Activated CD8-positive, alpha-beta T cell treated with anti-CD3 and anti-CD28 coated beads, Interleukin-2, amount 10 ng/mL, durations not matched to agents 7 days and 5 days (primary cell): ENCODE measurements around the gene KMT2B. TPM values are rescaled to one million over a fixed set of nuclear protein-coding genes. Genes with fewer than 3 reads are reported as not detected.

Experiments used
- ATAC-seq: fragments of 150-1000 bp; cut with Tn5 transposase; one replicate; pipeline ENCODE4 v1.10.0; 2021; ENCODE audit warnings: moderate library complexity
- CTCF ChIA-PET: fragments of 350-600 bp; sonication (Branson Sonifier 250); formaldehyde crosslinking; loops from one replicate; lab custom pipeline; 2021; ENCODE audit warnings: antibody characterized with exemption; lab: Charles Lee
- POLR2A ChIA-PET: fragments of 350-600 bp; sonication (Branson Sonifier 250); formaldehyde crosslinking; loops from one replicate; lab custom pipeline; 2021; ENCODE audit warnings: antibody characterized with exemption; lab: Charles Lee
- DNase-seq: peaks from one replicate; pipeline ENCODE4 v3.0.0-alpha.2; 2020
- H3K27ac Mint-ChIP-seq: one replicate; pipeline ENCODE4 v1.8.0; 2021; ENCODE audit warnings: mild to moderate bottlenecking, mixed read lengths
- H3K27me3 Mint-ChIP-seq: one replicate; pipeline ENCODE4 v1.8.0; 2021; ENCODE audit warnings: low read depth, mixed read lengths
- H3K36me3 Mint-ChIP-seq: one replicate; pipeline ENCODE4 v1.8.0; 2021; ENCODE audit warnings: low read depth, mixed read lengths
- H3K4me1 Mint-ChIP-seq: one replicate; pipeline ENCODE4 v1.8.0; 2021; ENCODE audit warnings: low read depth, mixed read lengths
- H3K4me3 Mint-ChIP-seq: one replicate; pipeline ENCODE4 v1.8.0; 2021; ENCODE audit warnings: mild to moderate bottlenecking, mixed read lengths
- H3K9me3 Mint-ChIP-seq: one replicate; pipeline ENCODE4 v1.8.0; 2022; ENCODE audit warnings: mixed read lengths; ENCODE audit not compliant: insufficient read depth
- total RNA-seq, 2 experiments: library from RNA; stranded (reverse); gene quantifications; one replicate each; pipeline ENCODE4 v1.2.3, GENCODE V29; 2021

Gene KMT2B
- total RNA-seq, 2 experiments from 2014 or later, result 58.0 to 64.3 TPM

- ATAC-seq, result no peak
- no peaks in the 10 kb centered on the region for H3K27me3 Mint-ChIP-seq
- POLR2A ChIA-PET, result interaction anchor here (0.6 to 0.8 kb wide), 2 partner anchors 14 to 41 kb away, joined by 3 read pairs; partner anchors contain the start of genes PSENEN and U2AF1L4
- no peak overlapping the region for H3K4me3 Mint-ChIP-seq
- DNase-seq, result no peak
- CTCF ChIA-PET, result no interaction called here
- no peaks in the 10 kb centered on the region for H3K4me1 Mint-ChIP-seq
- no peak overlapping the region for H3K27ac Mint-ChIP-seq
- no peaks in the 10 kb centered on the region for H3K9me3 Mint-ChIP-seq
- peaks cover 11% of the 10 kb centered on the region for H3K36me3 Mint-ChIP-seq
Observed at GRCh38 chr19:35786299-35787160, 68.7 kb downstream of the KMT2B start.

- DNase-seq (no peak), ATAC-seq (no peak)
- ChIA-PET POLR2A (no interaction called here), CTCF (no interaction called here)
- Mint-ChIP-seq H3K36me3 (peaks cover 8% of the 10 kb centered on the region), H3K4me3 (no peak overlapping the region), H3K27me3 (no peaks in the 10 kb centered on the region), H3K27ac (no peak overlapping the region), H3K9me3 (no peaks in the 10 kb centered on the region), H3K4me1 (no peaks in the 10 kb centered on the region)
Observed at GRCh38 chr19:35787227-35787799, 69.5 kb downstream of the KMT2B start.

Other genes starting within 250 kb of the KMT2B start
- gene KRTDAP, start 227.5 kb upstream of the KMT2B start, total RNA-seq, result not detected
- not detected for gene DMKN, start 204.4 kb upstream of the KMT2B start, total RNA-seq
- not detected for gene SBSN, start 189.7 kb upstream of the KMT2B start, total RNA-seq
- gene GAPDHS, start 184.5 kb upstream of the KMT2B start, total RNA-seq, result not detected
- 10 to 100 TPM; 53.3 to 54.1 TPM for gene TMEM147, start 172.4 kb upstream of the KMT2B start, total RNA-seq
- gene ATP4A, start 154.3 kb upstream of the KMT2B start, total RNA-seq, result not detected
- gene PMIS2, start 131.8 kb upstream of the KMT2B start, total RNA-seq, result not detected
- gene HAUS5, start 105.3 kb upstream of the KMT2B start, total RNA-seq, result 10 to 100 TPM; 53.3 to 62.3 TPM
- 100 to 1,000 TPM; 118 to 119 TPM for gene RBM42, start 89.0 kb upstream of the KMT2B start, total RNA-seq
- gene ETV2, start 76.3 kb upstream of the KMT2B start, total RNA-seq, result 1 to 10 TPM in 1 of 2 experiments, under 1 TPM in 1; 0.68 to 1.6 TPM
- 100 to 1,000 TPM; 471 to 518 TPM for gene COX6B1, start 69.7 kb upstream of the KMT2B start, total RNA-seq
- gene UPK1A, start 51.5 kb upstream of the KMT2B start, total RNA-seq, result under 1 TPM; 0.63 to 0.82 TPM
- 10 to 100 TPM; 37.4 to 41.4 TPM for gene ZBTB32, start 13.4 kb upstream of the KMT2B start, total RNA-seq
- 10 to 100 TPM; 29.9 to 37.1 TPM for gene IGFLR1, start 24.4 kb downstream of the KMT2B start, total RNA-seq
- 10 to 100 TPM; 23.3 to 24.0 TPM for gene U2AF1L4, start 27.4 kb downstream of the KMT2B start, total RNA-seq
- 10 to 100 TPM; 44.1 to 48.2 TPM for gene PSENEN, start 27.6 kb downstream of the KMT2B start, total RNA-seq
- 10 to 100 TPM; 10.5 to 12.4 TPM for gene LIN37, start 30.6 kb downstream of the KMT2B start, total RNA-seq
- under 1 TPM in 1 of 2 experiments, not detected in 1; 0.65 TPM for gene HSPB6, start 39.0 kb downstream of the KMT2B start, total RNA-seq
- 10 to 100 TPM; 48.0 to 54.6 TPM for gene PROSER3, start 40.2 kb downstream of the KMT2B start, total RNA-seq
- gene ARHGAP33, start 57.6 kb downstream of the KMT2B start, total RNA-seq, result 10 to 100 TPM; 66.6 to 71.0 TPM
- not detected for gene PRODH2, start 94.8 kb downstream of the KMT2B start, total RNA-seq
- not detected for gene NPHS1, start 134.5 kb downstream of the KMT2B start, total RNA-seq
- 1 to 10 TPM; 1.9 to 2.2 TPM for gene KIRREL2, start 138.9 kb downstream of the KMT2B start, total RNA-seq
- 1 to 10 TPM in 1 of 2 experiments, under 1 TPM in 1; 0.87 to 1.4 TPM for gene APLP1, start 150.6 kb downstream of the KMT2B start, total RNA-seq
- gene NFKBID, start 182.5 kb downstream of the KMT2B start, total RNA-seq, result 10 to 100 TPM; 39.0 to 40.7 TPM
- gene HCST, start 184.5 kb downstream of the KMT2B start, total RNA-seq, result 100 to 1,000 TPM; 196 to 216 TPM
- gene TYROBP, start 190.3 kb downstream of the KMT2B start, total RNA-seq, result under 1 TPM; 0.52 to 0.71 TPM
- gene LRFN3, start 218.4 kb downstream of the KMT2B start, total RNA-seq, result 10 to 100 TPM in 1 of 2 experiments, 1 to 10 TPM in 1; 9.8 to 10.3 TPM